ENCODE data around the gene C2orf76.

The C2orf76 gene

GRCh38 chr2:119289093-119289492 is 77.5 kb downstream of the C2orf76 start:
- TF ChIP-seq CTCF (IDR thresholded peaks at IDR 0.05; ENCODE audit: control insufficient read depth, insufficient read depth, low read depth, low read length, missing control alignments), result no peak
- DNase-seq (ENCODE audit: low read depth), result no peak
- no peak overlapping the region for H3K4me3 ChIP-seq (ENCODE audit: control insufficient read depth, low read depth, low read length)

GRCh38 chr2:119288576-119288975 is 78.1 kb downstream of the C2orf76 start:
- no peak for TF ChIP-seq CTCF (IDR thresholded peaks at IDR 0.05; ENCODE audit: control insufficient read depth, insufficient read depth, low read depth, low read length, missing control alignments)
- no peak overlapping the region for H3K4me3 ChIP-seq (ENCODE audit: control insufficient read depth, low read depth, low read length)
- no peak for DNase-seq (ENCODE audit: low read depth)

- TF ChIP-seq CTCF (IDR thresholded peaks at IDR 0.05; ENCODE audit: control insufficient read depth, insufficient read depth, low read depth, low read length, missing control alignments), result no peak
- no peak overlapping the region for H3K4me3 ChIP-seq (ENCODE audit: control insufficient read depth, low read depth, low read length)
- DNase-seq (ENCODE audit: low read depth), result no peak
Observed at GRCh38 chr2:119286661-119287060, 80.0 kb downstream of the C2orf76 start.

- no peak overlapping the region for H3K4me3 ChIP-seq (ENCODE audit: control insufficient read depth, low read depth, low read length)
- peak; percentile 65 for DNase-seq (ENCODE audit: low read depth)
- TF ChIP-seq CTCF (IDR thresholded peaks at IDR 0.05; ENCODE audit: control insufficient read depth, insufficient read depth, low read depth, low read length, missing control alignments), result no peak
Observed at GRCh38 chr2:119283873-119284331, 82.7 kb downstream of the C2orf76 start.

GRCh38 chr2:119282996-119283511 is 83.6 kb downstream of the C2orf76 start:
- no peak overlapping the region for H3K4me3 ChIP-seq (ENCODE audit: control insufficient read depth, low read depth, low read length)
- no peak for DNase-seq (ENCODE audit: low read depth)

GRCh38 chr2:119282146-119282995 is 84.3 kb downstream of the C2orf76 start:
- no peak for TF ChIP-seq CTCF (IDR thresholded peaks at IDR 0.05; ENCODE audit: control insufficient read depth, insufficient read depth, low read depth, low read length, missing control alignments)
- no peak for DNase-seq (ENCODE audit: low read depth)
- no peak overlapping the region for H3K4me3 ChIP-seq (ENCODE audit: control insufficient read depth, low read depth, low read length)

More at GRCh38 chr2:119282996-119283511, 83.6 kb downstream of the C2orf76 start:
- TF ChIP-seq CTCF (IDR thresholded peaks at IDR 0.05; ENCODE audit: control insufficient read depth, insufficient read depth, low read depth, low read length, missing control alignments), result no peak

Measured in AG09309 (cell line).